ENCODE measurements around the gene LCE1C. TPM values are rescaled to one million over a fixed set of nuclear protein-coding genes. Genes with fewer than 3 reads are reported as not detected.

LCE1C gene
- total and polyA plus RNA-seq, 2 of the 8 experiments (the other 6 are each of a cell fraction or from before 2014, with no cell fraction given) = not detected

DNA sequence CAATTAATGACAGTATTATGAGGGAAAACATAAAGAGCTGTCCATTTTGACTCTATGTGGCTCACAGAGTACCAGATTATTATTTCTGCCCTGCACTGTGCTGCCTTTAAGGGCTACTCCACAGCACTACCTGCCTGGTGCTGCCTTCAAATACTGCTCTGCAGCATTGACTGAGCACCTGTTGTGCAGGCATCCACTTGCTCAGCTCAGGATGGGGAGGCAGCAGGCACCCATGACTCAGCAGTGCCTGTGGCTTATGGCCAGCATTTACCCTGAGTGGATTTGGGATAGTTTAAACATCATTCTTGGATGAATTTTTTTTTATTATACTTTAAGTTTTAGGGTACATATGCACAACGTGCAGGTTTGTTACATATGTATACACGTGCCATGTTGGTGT, 49.6 kb downstream of the LCE1C start:
- Histone ChIP-seq H2AFZ (ENCODE audit: low read length) (no peak overlapping the region), H4K91ac (replicated peaks; ENCODE audit: insufficient read length, low read length) (no peak overlapping the region), H4K5ac (ENCODE audit: insufficient read length, low read depth, low read length) (no peak overlapping the region), H4K8ac (ENCODE audit: extremely low read depth, insufficient read depth, low read length) (no peak overlapping the region), H2BK15ac (ENCODE audit: low read length) (no peak overlapping the region), H3K18ac (ENCODE audit: extremely low read depth, low read length) (no peak overlapping the region), H3K27me3 (replicated peaks in 1 of 4; ENCODE audit: control insufficient read depth in 3 of 4, extremely low read depth in 1 of 4, insufficient read depth in 3 of 4, low read length in 3 of 4) (no peaks in the 10 kb centered on the region), H2BK20ac (ENCODE audit: low read length) (no peak overlapping the region), H3K79me1 (ENCODE audit: low read depth, low read length) (no peaks in the 10 kb centered on the region), H2BK120ac (replicated peaks; ENCODE audit: low read depth, low read length) (no peak overlapping the region), H2BK5ac (ENCODE audit: low read depth, low read length) (no peak overlapping the region), H3K23ac (ENCODE audit: insufficient read length) (no peak overlapping the region), H3K4me3 (ENCODE audit: extremely low read depth in 1 of 4, insufficient read depth in 2 of 4, low read depth in 3 of 4, low read length in 4 of 4) (no peak overlapping the region), H3K36me3 (ENCODE audit: control insufficient read depth in 2 of 4, insufficient read depth in 4 of 4, low read length in 3 of 4) (no peaks in the 10 kb centered on the region), H3K9me3 (ENCODE audit: insufficient read depth in 2 of 2, low read depth in 1 of 2, low read length in 1 of 2) (peaks cover 81 to 88% of the 10 kb centered on the region in 2 experiments), H3K9ac (replicated peaks in 1 of 4; ENCODE audit: extremely low read depth in 1 of 4, low read depth in 3 of 4, low read length in 3 of 4) (no peak overlapping the region), H3K79me2 (ENCODE audit: control insufficient read depth in 1 of 2, insufficient read depth in 2 of 2, low read length in 2 of 2) (no peaks in the 10 kb centered on the region), H2BK12ac (ENCODE audit: low read depth, low read length) (no peak overlapping the region), H3K4me2 (ENCODE audit: insufficient read depth in 1 of 2, low read depth in 2 of 2, low read length in 2 of 2) (no peak overlapping the region), H3K4ac (replicated peaks; ENCODE audit: insufficient read length, low read depth, low read length) (no peak overlapping the region), H3K23me2 (ENCODE audit: low read depth, low read length) (no peaks in the 10 kb centered on the region), H3K4me1 (replicated peaks in 1 of 4; ENCODE audit: control insufficient read depth in 3 of 4, insufficient read depth in 4 of 4, low read length in 3 of 4) (no peaks in the 10 kb centered on the region), H2AK5ac (ENCODE audit: low read depth, low read length) (no peak overlapping the region), H3K56ac (replicated peaks; ENCODE audit: insufficient read length, low read depth, low read length) (no peak overlapping the region), H3K27ac (ENCODE audit: low read depth, low read length) (no peak overlapping the region), H3K14ac (ENCODE audit: insufficient read length) (no peak overlapping the region), H4K20me1 (replicated peaks in 1 of 2; ENCODE audit: control insufficient read depth in 1 of 2, insufficient read depth in 2 of 2, low read length in 2 of 2) (no peaks in the 10 kb centered on the region)
- DNase-seq (ENCODE audit: low read depth in 1 of 2, low spot score in 2 of 2) = no peak
- FAIRE-seq = no peak
- 100% methylated on average over 1 of the region's 2 CpGs; no CpG with 5 or more reads in 1 of the 2 experiments for WGBS, 2 experiments (ENCODE audit: extremely low coverage in 1 of 2, insufficient coverage in 1 of 2, insufficient read length in 1 of 2, insufficient replicate concordance in 2 of 2, low coverage in 1 of 2, low lambda C conversion rate in 2 of 2, missing lambda C conversion rate in 1 of 2)
- ChIA-PET POLR2A (ENCODE audit: partially characterized antibody) (no interaction called here), CTCF (ENCODE audit: partially characterized antibody) (no interaction called here)
- TF ChIP-seq USF2 (IDR thresholded peaks at IDR 0.05; ENCODE audit: low read length) (no peak), GTF2F1 (IDR thresholded peaks at IDR 0.05; ENCODE audit: borderline replicate concordance, low read depth, low read length) (no peak), NRF1 (IDR thresholded peaks at IDR 0.05; ENCODE audit: low read depth, low read length) (no peak), RXRA (IDR thresholded peaks at IDR 0.05; ENCODE audit: insufficient read depth, low read depth, low read length) (no peak), CREB1 (IDR thresholded peaks at IDR 0.05) (no peak), POU5F1 (IDR thresholded peaks at IDR 0.05; ENCODE audit: low read depth, low read length) (no peak)
